Left renal pelvis (tissue), 4 donors: ENCODE results near the gene FOSL2. TPM values are rescaled to one million over a fixed set of nuclear protein-coding genes. Genes with fewer than 3 reads are reported as not detected.

Source experiments
- DNase-seq, 4 donors: peaks; one replicate each; pipeline ENCODE4 v3.0.0-alpha.2; 2013; ENCODE audit warnings: low read depth in 4 of 4, low spot score in 3 of 4
- polyA plus RNA-seq, 4 donors: library from polyadenylated mRNA; unstranded; fragments of 120-200 nt; gene quantifications; one replicate each; pipeline ENCODE4 v1.2.1, GENCODE V29; 2013; ENCODE audit not compliant: insufficient read length in 4 of 4

Gene FOSL2
- polyA plus RNA-seq, 4 donors: 15.5 to 42.2 (median 27.4) TPM

DNA sequence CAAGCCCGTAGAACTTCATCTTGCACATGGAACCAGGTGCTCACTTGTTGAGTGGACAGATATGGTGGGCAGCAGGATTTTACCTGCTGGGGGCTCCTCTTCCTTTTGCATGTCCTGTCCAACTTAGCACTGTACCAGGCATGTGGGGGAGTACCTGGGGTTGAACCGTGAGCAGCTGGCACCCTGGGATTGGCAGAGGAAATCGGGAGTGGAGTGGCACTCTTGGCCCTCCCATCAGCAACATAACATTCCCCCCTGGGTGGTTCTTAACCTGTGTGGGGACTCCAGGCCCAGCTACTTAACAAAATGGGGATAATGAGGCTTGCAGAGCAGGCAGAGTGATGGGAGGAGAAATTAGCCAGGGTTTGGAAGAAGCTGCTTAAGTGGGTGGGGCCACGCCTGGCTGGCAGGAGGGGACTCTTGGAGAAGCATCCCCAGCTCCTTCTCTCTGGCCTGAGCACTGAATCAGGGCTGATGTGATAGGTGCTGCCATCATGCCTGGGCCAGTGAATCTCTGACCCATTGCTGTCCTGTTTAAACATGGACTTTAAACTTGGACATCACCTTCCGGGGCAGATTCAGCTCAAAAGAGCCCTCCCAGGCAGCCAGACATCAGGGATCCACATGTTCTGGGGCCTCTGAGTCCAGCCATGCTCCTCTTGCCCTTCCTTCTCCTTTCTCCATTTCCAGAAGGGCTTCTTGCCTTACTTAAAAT, 15.5 kb downstream of the FOSL2 start:
- DNase-seq: no peak

DNA sequence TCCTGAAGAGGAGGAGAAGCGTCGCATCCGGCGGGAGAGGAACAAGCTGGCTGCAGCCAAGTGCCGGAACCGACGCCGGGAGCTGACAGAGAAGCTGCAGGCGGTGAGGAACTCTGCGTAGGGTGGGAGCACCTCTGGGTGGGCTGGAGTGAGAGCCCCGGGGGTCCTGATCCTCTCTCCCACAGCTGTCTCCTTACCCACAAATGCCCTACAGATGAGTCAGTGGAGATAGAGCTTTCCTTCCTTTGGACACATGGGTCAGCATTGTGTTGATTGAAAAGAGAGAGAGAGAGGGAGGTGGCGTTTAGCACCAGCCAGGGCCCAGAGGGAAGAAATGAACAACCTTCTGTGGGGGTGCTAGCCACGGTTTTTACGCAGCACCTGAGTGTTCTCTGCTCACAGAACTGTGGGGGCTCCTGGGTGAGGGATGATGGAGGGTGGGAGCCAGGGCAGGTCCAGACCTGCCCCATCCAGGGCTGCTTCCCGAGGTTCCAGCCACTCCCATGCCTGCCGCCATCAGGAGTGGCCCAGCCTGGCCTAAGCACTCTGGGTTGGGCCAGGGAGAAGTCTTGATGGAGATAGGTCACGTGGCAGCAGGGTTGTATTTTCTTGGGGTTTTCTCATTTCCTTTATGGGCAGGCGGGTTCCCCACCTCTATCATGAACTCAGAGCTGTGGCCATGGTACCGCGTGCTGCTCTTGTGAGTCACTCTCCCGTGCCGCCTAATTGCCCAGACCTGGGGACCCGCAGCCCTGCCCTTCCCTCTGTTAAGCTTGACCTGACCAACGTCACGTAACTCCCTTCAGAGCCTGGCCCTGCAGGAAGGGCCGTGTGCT, 16.3 kb downstream of the FOSL2 start:
- no peak for DNase-seq

DNA sequence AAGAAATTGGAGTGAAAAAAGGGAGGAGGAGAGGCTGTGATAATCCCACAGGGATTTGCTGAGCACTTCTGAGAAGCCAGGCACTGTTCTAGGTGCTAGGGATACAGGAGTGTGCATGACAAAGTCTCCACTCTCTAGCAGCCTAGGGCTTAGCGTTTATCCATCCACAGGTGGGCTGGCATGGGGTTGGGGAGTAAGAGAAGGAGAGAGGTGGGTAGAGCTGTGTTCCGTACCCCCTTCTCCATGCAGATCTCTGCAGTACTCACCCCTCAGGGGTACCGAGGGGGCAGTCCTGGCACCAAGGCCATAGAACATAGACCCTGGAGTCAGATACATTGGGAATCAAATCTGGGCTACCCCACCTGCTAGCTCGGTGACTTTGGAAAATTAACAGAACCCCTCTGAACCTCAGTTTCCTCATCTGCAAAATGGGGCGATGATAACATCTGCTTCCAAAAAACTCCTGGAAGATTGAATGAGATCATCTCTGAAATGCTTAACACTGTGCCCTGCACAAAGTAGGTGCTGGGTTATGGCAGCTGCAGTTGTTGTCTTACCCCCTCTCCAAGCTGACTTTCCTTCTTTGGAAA, 18.6 kb downstream of the FOSL2 start:
- DNase-seq: no peak

- DNase-seq: no peak
Observed at GRCh38 chr2:28411956-28412609, 19.4 kb downstream of the FOSL2 start.

- no peak for DNase-seq
Observed at GRCh38 chr2:28412625-28413151, 20.0 kb downstream of the FOSL2 start.

DNA sequence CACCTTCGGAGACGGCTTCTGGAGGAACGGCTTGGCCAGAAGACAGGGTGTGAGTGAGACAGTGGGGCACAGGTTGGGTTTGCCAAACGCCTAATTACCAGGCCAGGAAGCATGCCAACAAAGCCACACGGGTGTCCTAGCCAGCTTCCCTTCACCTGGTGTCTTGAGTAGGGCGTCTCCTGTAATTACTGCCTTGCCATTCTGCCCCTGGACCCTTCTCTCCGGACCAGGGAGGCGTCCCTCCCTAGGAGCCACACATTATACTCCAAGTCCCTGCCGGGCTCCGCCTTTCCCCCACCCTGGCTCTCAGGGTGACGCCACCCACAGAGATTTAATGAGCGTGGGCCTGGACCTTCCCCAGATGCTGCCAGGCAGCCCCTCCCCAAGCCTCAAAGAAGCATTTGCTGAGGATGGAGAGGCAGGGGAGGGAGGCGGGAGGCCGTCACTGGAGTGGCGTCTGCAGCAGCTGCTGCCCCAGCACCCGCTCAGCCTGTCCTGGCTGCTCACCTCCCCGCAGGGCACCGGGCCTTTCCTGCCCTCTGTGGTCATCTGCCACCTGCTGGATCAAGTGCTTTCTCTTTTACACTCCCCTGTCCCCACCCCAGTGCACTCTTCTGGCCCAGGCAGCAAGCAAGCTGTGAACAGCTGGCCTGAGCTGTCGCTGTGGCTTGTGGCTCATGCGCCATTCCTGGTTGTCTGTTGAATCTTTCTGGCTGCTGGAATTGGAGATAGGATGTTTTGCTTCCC, 20.7 kb downstream of the FOSL2 start:
- DNase-seq: no peak

DNA sequence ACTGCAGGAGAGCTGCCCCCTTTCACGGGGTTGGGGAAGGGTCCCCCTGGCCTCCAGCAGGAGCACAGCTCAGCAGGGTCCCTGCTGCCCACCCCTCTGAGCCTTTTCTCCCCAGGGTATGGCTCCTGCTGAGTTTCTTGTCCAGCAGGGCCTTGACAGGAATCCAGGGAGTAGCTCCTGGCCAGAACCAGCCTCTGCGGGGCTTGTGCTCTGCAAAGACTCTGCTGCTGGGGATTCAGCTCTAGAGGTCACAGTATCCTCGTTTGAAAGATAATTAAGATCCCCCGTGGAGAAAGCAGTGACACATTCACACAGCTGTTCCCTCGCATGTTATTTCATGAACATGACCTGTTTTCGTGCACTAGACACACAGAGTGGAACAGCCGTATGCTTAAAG, 21.2 kb downstream of the FOSL2 start:
- DNase-seq: no peak

- DNase-seq: no peak
Observed at GRCh38 chr2:28414583-28414982, 21.9 kb downstream of the FOSL2 start.

GRCh38 chr2:28415010-28415409, 22.4 kb downstream of the FOSL2 start:
- DNase-seq: no peak

DNA sequence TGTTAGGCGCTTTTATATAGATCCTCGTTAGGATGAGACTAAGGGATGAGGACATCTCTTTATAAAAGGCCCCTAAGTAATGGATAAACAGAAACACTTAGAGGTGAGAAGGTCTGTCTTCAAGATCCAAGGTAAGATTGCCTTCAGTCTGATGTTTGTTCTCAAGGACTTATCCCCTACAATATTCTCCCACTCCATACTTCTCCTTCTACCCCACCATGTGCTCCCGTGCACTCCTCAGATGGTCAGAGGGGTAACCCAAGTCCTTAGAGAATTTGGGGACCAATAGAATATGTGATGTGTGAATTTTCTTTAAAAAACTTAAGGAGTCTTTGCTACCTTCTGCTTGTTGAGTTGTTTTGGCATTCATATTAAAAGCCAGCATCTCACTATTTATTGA, 23.1 kb downstream of the FOSL2 start:
- no peak for DNase-seq

DNA sequence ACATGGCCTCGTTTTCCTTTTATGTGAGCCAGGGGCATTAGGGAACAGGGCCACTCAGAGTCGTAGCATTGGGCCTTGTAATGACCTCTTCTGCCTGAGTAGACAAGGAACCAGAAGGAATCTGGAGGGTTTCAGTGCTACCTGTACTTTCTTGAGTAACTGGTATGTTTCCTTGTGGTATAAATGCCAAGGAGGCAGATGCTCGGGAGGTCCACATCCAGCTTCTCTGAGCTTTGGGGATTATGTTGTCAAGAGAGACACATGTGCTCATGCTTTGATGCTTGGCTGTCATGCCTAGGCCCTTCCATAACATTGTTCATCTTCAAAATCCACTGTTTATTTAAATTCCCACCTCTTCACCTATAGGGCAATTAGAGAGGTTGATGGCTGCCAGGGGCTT, 26.3 kb downstream of the FOSL2 start:
- DNase-seq: no peak

DNA sequence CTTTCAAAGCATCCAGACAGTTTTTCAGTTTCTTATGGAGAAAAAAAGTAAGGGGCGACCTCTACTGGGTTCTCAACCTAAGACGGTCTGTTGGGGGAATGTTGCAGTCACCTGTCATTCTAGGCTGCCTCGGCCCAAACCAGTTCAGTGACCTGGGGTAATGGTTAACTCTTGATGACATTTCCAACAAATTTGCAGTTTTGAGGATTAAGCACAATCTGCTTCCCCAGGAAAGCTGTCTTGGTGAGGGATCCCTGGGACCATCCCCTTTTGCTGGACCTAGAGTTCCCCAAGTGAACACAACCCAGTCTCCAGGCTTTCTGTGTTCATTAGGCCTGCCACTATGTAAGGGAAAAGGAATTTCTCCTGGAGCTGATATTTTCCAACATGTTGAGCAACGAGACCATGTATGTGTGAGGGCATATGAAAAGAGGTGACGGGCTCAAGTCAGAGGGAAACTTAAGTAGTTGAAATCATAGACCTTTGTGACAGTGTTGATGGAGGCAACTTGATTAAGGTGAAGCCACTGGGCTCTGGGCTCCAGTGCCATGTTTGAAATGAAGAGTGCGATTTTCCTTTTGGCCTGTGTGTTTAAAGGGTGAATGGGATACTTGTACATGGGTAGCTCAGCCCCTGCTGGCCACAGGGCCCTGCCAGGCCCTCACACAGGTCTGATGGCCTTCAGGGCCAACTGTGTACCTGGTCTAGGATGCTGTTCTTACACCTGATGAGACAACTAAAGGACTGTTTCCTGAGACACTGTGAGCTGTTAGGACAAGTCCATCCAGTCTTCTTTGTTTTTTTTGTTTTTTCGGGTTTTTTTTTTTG, 27.0 kb downstream of the FOSL2 start:
- no peak for DNase-seq

GRCh38 chr2:28420722-28421121, 28.1 kb downstream of the FOSL2 start:
- no peak for DNase-seq

DNA sequence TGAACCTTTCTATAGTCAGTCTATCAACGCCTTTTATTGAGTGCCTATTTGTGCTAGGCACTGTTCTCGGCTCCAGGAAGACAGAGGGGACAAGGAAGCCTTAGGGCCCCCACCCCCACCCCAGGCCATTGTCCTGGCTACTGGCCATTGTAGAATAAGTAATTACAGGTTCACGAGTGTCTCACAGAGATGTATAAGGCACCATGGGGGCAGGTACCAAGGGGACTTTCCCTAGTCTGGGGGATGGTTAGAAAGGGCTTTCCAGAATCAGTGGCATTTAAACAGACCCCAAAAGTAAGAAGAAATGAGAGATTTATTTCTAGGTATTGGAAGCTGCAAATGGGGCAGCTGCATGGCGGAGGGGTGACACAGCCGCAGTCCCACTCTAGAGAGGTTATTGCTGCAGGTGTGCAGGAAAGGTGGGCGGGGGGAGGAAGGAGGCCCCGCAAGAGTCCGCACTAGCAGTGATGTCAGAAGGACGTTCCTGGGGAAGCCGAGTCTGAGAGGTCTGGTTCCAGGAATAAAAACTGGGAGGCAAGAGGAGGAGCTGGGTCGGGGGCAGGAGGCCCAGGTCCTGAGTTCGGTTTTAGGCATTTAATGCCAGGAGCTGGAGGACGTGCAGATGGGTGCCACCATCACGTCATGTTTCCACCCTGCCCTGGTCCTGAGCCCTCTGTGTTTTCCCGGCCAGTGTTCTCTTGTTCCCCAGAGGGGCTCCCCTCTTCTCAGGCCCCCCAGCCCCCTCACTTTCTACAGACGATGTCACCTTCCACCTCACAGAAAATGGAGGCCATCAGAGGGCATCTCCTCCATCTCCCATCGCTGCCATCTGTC, 30.5 kb downstream of the FOSL2 start:
- DNase-seq: no peak

- DNase-seq: no peak
Observed at GRCh38 chr2:28423856-28424605, 31.4 kb downstream of the FOSL2 start.

DNA sequence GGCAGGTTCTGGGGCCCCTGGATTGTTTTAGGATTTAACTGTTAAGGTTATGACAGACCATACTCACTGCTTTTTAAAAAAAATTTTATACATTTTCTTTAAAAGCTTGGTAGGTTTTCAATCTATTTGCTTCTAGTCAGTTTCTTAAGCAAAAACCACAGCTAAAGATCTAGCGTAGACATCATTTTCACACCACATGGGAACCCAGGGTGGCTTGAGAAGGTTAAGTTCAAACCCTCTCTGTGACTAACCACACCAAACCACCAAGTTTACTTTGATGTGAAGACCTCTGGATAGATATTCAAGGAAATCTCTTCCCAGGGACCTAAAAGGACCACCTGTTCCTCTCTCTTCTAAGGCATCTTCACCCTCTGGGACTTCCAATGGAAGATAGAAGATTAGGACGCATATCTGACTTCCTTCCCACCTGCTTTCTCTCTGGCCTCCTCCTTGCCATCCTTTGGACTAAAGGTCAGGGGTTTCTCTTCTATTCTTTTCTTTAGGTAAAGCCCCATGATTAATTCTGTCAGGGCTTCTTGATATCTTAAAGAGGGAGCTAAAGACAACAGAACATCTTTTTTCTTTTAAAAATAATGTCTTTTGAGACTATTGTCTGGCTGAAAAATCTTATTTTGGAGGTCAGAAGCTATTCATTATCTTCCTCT, 32.3 kb downstream of the FOSL2 start:
- DNase-seq: no peak

GRCh38 chr2:28425464-28425835, 32.8 kb downstream of the FOSL2 start:
- no peak for DNase-seq
